Measurements from ENCODE around the gene ARHGEF33. TPM values are rescaled to one million over a fixed set of nuclear protein-coding genes. Genes with fewer than 3 reads are reported as not detected.

The ARHGEF33 gene
- total RNA-seq, 1 donor from 2014 or later = 1.5 TPM

GRCh38 chr2:38907743-38908562 is 18.3 kb downstream of the ARHGEF33 start:
- intact Hi-C loops (cut with DNase I) = no loop called here
- Histone ChIP-seq H3K27ac (no peak overlapping the region), H3K27me3 (ENCODE audit: low read depth) (no peaks in the 10 kb centered on the region), H3K4me1 (no peaks in the 10 kb centered on the region), H3K36me3 (no peaks in the 10 kb centered on the region), H3K4me3 (no peak overlapping the region), H3K9me3 (no peaks in the 10 kb centered on the region)
- no peak for ATAC-seq
- TF ChIP-seq CTCF (IDR thresholded peaks at IDR 0.05) = no peak
- DNase-seq = no peak

DNA sequence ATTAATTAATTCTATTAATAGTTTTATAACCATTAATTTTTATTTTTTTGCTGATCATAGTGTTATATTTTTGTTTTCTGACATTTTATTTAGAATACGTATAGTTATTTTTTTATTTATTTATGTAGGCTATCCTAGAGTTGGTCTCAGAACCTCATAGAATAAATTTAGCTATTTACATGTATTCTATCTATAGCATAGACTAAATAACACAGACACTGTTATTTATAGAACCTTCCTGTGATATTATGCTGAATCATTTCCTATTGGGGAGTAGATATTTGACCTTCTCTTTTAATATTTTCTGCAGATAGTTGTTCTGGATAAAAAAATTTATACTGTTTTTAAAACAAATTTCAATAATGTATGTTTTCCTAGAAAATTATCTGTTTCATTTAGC is 20.2 kb downstream of the ARHGEF33 start:
- Histone ChIP-seq H3K9me3 (no peaks in the 10 kb centered on the region), H3K27me3 (ENCODE audit: low read depth) (no peaks in the 10 kb centered on the region), H3K27ac (no peak overlapping the region), H3K4me3 (no peak overlapping the region), H3K4me1 (no peaks in the 10 kb centered on the region), H3K36me3 (no peaks in the 10 kb centered on the region)
- no peak for TF ChIP-seq CTCF (IDR thresholded peaks at IDR 0.05)
- ATAC-seq = no peak
- DNase-seq = no peak
- intact Hi-C loops (cut with DNase I) = no loop called here

DNA sequence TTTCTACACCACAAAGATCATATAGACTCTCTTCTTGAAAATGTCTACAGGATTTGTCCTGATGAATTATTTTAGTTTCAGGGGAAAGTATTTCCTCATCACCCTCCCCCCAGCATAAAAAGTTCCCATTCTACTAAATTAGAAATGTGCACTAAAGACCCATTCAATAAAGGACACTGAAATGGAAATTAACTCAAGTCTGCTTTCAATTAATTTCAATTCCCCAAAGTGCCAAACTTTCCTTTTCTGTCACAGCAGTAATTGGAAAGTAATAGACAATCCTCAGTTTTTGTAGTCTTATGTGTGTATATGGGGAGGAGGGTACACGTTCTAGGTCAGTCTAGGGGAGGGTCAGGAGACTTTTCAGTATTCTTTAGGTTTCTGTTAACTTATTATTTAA is 21.5 kb downstream of the ARHGEF33 start:
- intact Hi-C loops (cut with DNase I) = no loop called here
- Histone ChIP-seq H3K9me3 (no peaks in the 10 kb centered on the region), H3K4me1 (no peaks in the 10 kb centered on the region), H3K36me3 (no peaks in the 10 kb centered on the region), H3K4me3 (no peak overlapping the region), H3K27ac (no peak overlapping the region), H3K27me3 (ENCODE audit: low read depth) (no peaks in the 10 kb centered on the region)
- no peak for TF ChIP-seq CTCF (IDR thresholded peaks at IDR 0.05)
- ATAC-seq (no peak), DNase-seq (no peak)

GRCh38 chr2:38912619-38913018 is 22.9 kb downstream of the ARHGEF33 start:
- DNase-seq (no peak), ATAC-seq (no peak)
- no peaks in the 10 kb centered on the region for H3K4me1 ChIP-seq
- no peak overlapping the region for H3K4me3 ChIP-seq
- TF ChIP-seq CTCF (IDR thresholded peaks at IDR 0.05) = no peak
- H3K36me3 ChIP-seq = no peaks in the 10 kb centered on the region
- no peak overlapping the region for H3K27ac ChIP-seq
- H3K27me3 ChIP-seq (ENCODE audit: low read depth) = no peaks in the 10 kb centered on the region
- intact Hi-C loops (cut with DNase I) = no loop called here
- H3K9me3 ChIP-seq = no peaks in the 10 kb centered on the region

DNA sequence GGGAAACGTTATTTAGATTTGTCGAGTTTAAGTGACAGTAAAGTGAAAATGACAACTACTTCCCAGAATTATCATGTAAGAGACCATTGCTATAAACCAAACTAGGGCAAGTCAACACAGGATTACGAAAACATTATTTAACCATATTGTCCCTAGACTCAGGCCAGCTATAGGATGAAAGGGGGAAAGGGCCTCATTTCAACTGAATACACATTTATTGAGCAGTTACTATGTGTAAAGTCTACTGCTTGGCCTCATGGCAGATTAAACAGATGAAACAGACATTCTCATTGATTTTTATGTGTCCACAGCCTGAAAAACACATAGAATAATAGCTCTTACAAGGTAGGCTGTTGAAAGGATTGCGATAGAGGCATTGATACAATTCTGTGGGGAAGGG is 32.7 kb downstream of the ARHGEF33 start:
- DNase-seq = no peak
- TF ChIP-seq CTCF (IDR thresholded peaks at IDR 0.05) = no peak
- H3K27me3 ChIP-seq (ENCODE audit: low read depth) = no peaks in the 10 kb centered on the region
- H3K4me1 ChIP-seq = no peaks in the 10 kb centered on the region
- intact Hi-C loops (cut with DNase I) = no loop called here
- H3K4me3 ChIP-seq = no peak overlapping the region
- H3K36me3 ChIP-seq = no peaks in the 10 kb centered on the region
- H3K27ac ChIP-seq = no peak overlapping the region
- no peaks in the 10 kb centered on the region for H3K9me3 ChIP-seq
- no peak for ATAC-seq

Measured in lower lobe of right lung (tissue), 2 donors.